ENCODE measurements around the gene BID. TPM values are rescaled to one million over a fixed set of nuclear protein-coding genes. Genes with fewer than 3 reads are reported as not detected.

Gene BID
- total RNA-seq, 2 donors from 2014 or later = 20.1 to 24.4 TPM

- peaks cover 8% of the 10 kb centered on the region for H3K4me1 Mint-ChIP-seq
- no peaks in the 10 kb centered on the region for H3K9me3 Mint-ChIP-seq
- Histone ChIP-seq H3K9me3 (ENCODE audit: control insufficient read depth, low read length) (no peaks in the 10 kb centered on the region), H3K4me3 (ENCODE audit: low read length) (no peak overlapping the region), H3K27me3 (ENCODE audit: control insufficient read depth, insufficient read depth, low read length, poor library complexity, severe bottlenecking) (no peaks in the 10 kb centered on the region), H3K9ac (ENCODE audit: extremely low read depth, low read length, poor library complexity, severe bottlenecking) (no peak overlapping the region), H3K36me3 (ENCODE audit: control insufficient read depth, insufficient read depth, low read length) (peaks cover under 1% of the 10 kb centered on the region), H3K27ac (ENCODE audit: low read depth, low read length) (no peak overlapping the region), H3K4me1 (ENCODE audit: control insufficient read depth, insufficient read depth, low read length) (no peaks in the 10 kb centered on the region)
- TF ChIP-seq CTCF (conservative IDR thresholded peaks at IDR 0.05) = no peak
- H3K27ac Mint-ChIP-seq = no peak overlapping the region
- peaks cover 10% of the 10 kb centered on the region for H3K36me3 Mint-ChIP-seq (ENCODE audit: low read depth)
- no peaks in the 10 kb centered on the region for H3K27me3 Mint-ChIP-seq (ENCODE audit: insufficient read depth)
- no peak overlapping the region for H3K4me3 Mint-ChIP-seq
- DNase-seq = no peak
- 92 to 93% methylated on average over 24 to 36 of the region's 36 CpGs for WGBS, 2 experiments (ENCODE audit: insufficient coverage in 1 of 2, insufficient read length in 1 of 2)
Measured at GRCh38 chr22:17739196-17739975, 34.9 kb downstream of the BID start.

- H3K4me1 ChIP-seq (ENCODE audit: control insufficient read depth, insufficient read depth, low read length) = no peaks in the 10 kb centered on the region
- peaks cover 15% of the 10 kb centered on the region for H3K36me3 Mint-ChIP-seq (ENCODE audit: low read depth)
- H3K4me3 ChIP-seq (ENCODE audit: low read length) = no peak overlapping the region
- no peak overlapping the region for H3K9ac ChIP-seq (ENCODE audit: extremely low read depth, low read length, poor library complexity, severe bottlenecking)
- no peaks in the 10 kb centered on the region for H3K27me3 Mint-ChIP-seq (ENCODE audit: insufficient read depth)
- H3K9me3 Mint-ChIP-seq = no peaks in the 10 kb centered on the region
- DNase-seq = no peak
- H3K4me3 Mint-ChIP-seq = no peak overlapping the region
- H3K9me3 ChIP-seq (ENCODE audit: control insufficient read depth, low read length) = no peaks in the 10 kb centered on the region
- WGBS, 2 experiments (ENCODE audit: insufficient coverage in 1 of 2, insufficient read length in 1 of 2) = 93 to 94% methylated on average over 13 to 21 of the region's 21 CpGs
- H3K36me3 ChIP-seq (ENCODE audit: control insufficient read depth, insufficient read depth, low read length) = peaks cover 8% of the 10 kb centered on the region
- H3K27ac Mint-ChIP-seq = no peak overlapping the region
- TF ChIP-seq CTCF (conservative IDR thresholded peaks at IDR 0.05) = no peak
- no peak overlapping the region for H3K27ac ChIP-seq (ENCODE audit: low read depth, low read length)
- peaks cover 6% of the 10 kb centered on the region for H3K4me1 Mint-ChIP-seq
- no peaks in the 10 kb centered on the region for H3K27me3 ChIP-seq (ENCODE audit: control insufficient read depth, insufficient read depth, low read length, poor library complexity, severe bottlenecking)
Measured at GRCh38 chr22:17738386-17739128, 35.7 kb downstream of the BID start.

GRCh38 chr22:17734187-17734586, 40.1 kb downstream of the BID start:
- Mint-ChIP-seq H3K4me3 (no peak overlapping the region), H3K4me1 (no peaks in the 10 kb centered on the region), H3K27ac (no peak overlapping the region), H3K27me3 (ENCODE audit: insufficient read depth) (no peaks in the 10 kb centered on the region), H3K36me3 (ENCODE audit: low read depth) (peaks cover 43% of the 10 kb centered on the region), H3K9me3 (no peaks in the 10 kb centered on the region)
- no peak overlapping the region for H3K9ac ChIP-seq (ENCODE audit: extremely low read depth, low read length, poor library complexity, severe bottlenecking)
- H3K27me3 ChIP-seq (ENCODE audit: control insufficient read depth, insufficient read depth, low read length, poor library complexity, severe bottlenecking) = no peaks in the 10 kb centered on the region
- no peak overlapping the region for H3K27ac ChIP-seq (ENCODE audit: low read depth, low read length)
- no peaks in the 10 kb centered on the region for H3K4me1 ChIP-seq (ENCODE audit: control insufficient read depth, insufficient read depth, low read length)
- no peak overlapping the region for H3K4me3 ChIP-seq (ENCODE audit: low read length)
- H3K9me3 ChIP-seq (ENCODE audit: control insufficient read depth, low read length) = no peaks in the 10 kb centered on the region
- peak; percentile 6 for DNase-seq
- WGBS, 2 experiments (ENCODE audit: insufficient coverage in 1 of 2, insufficient read length in 1 of 2) = 90 to 93% methylated on average over 4 of the region's 4 CpGs
- TF ChIP-seq CTCF (conservative IDR thresholded peaks at IDR 0.05) = no peak
- peaks cover 49% of the 10 kb centered on the region for H3K36me3 ChIP-seq (ENCODE audit: control insufficient read depth, insufficient read depth, low read length)
